Stimulated activated naive B cell treated with anti-CD40 and anti-IgM and Interleukin-4, amounts not matched to agents 10 μg/mL and 1 μg/mL and 100 μg/mL, for 72 hours (primary cell): ENCODE results near the gene MUC2.

Source experiments
- ATAC-seq, 2 donors: fragments of 150-1000 bp; cut with Tn5 transposase; replicated peaks; 2 replicates each; pipeline ENCODE4 v1.10.0; 2021; ENCODE audit warnings: moderate library complexity in 1 of 2
- DNase-seq: peaks from one replicate; pipeline ENCODE4 v3.0.0; 2021
- H3K27ac Mint-ChIP-seq: one replicate; pipeline ENCODE4 v1.8.0; 2022; ENCODE audit warnings: mild to moderate bottlenecking, mixed read lengths
- H3K27me3 Mint-ChIP-seq, 2 donors: one replicate each; pipeline ENCODE4 v1.8.0; 2022; ENCODE audit warnings: mixed read lengths in 2 of 2
- H3K36me3 Mint-ChIP-seq, 2 donors: one replicate each; pipeline ENCODE4 v1.8.0; 2022; ENCODE audit warnings: mixed read lengths in 2 of 2, mild to moderate bottlenecking in 1 of 2
- H3K4me1 Mint-ChIP-seq, 2 donors: one replicate each; pipeline ENCODE4 v1.8.0; 2022; ENCODE audit warnings: mixed read lengths in 2 of 2, mild to moderate bottlenecking in 1 of 2
- H3K4me3 Mint-ChIP-seq, 2 donors: one replicate each; pipeline ENCODE4 v1.8.0; 2022; ENCODE audit warnings: mild to moderate bottlenecking in 2 of 2, mixed read lengths in 2 of 2, moderate library complexity in 1 of 2
- H3K9me3 Mint-ChIP-seq, 2 donors: one replicate each; pipeline ENCODE4 v1.8.0; 2022; ENCODE audit warnings: mixed read lengths in 2 of 2, mild to moderate bottlenecking in 1 of 2

MUC2 gene

GRCh38 chr11:1067812-1068496 is 6.7 kb upstream of the MUC2 start:
- H3K36me3 Mint-ChIP-seq = peaks cover 0 to 3% of the 10 kb centered on the region in 2 donors
- H3K4me3 Mint-ChIP-seq = no peak overlapping the region
- H3K27ac Mint-ChIP-seq = no peak overlapping the region
- peaks cover 10 to 14% of the 10 kb centered on the region in 2 donors for H3K4me1 Mint-ChIP-seq
- peaks cover 0 to 8% of the 10 kb centered on the region in 2 donors for H3K9me3 Mint-ChIP-seq
- DNase-seq = no peak
- peaks cover 25 to 46% of the 10 kb centered on the region in 2 donors for H3K27me3 Mint-ChIP-seq
- ATAC-seq = no peak

GRCh38 chr11:1069740-1070139 is 4.9 kb upstream of the MUC2 start:
- Mint-ChIP-seq H3K36me3 (peaks cover 0 to 3% of the 10 kb centered on the region in 2 donors), H3K27me3 (peaks cover 25 to 47% of the 10 kb centered on the region in 2 donors), H3K27ac (no peak overlapping the region), H3K9me3 (peaks cover 0 to 8% of the 10 kb centered on the region in 2 donors), H3K4me3 (no peak overlapping the region), H3K4me1 (no peaks in the 10 kb centered on the region)
- DNase-seq (no peak), ATAC-seq (no peak)

- Mint-ChIP-seq H3K27ac (no peak overlapping the region), H3K27me3 (peaks cover 25 to 42% of the 10 kb centered on the region in 2 donors), H3K4me3 (no peak overlapping the region), H3K36me3 (no peaks in the 10 kb centered on the region), H3K9me3 (peaks cover 0 to 5% of the 10 kb centered on the region in 2 donors), H3K4me1 (no peaks in the 10 kb centered on the region)
- no peak for DNase-seq
- no peak for ATAC-seq
Observed at GRCh38 chr11:1070594-1071462, 3.8 kb upstream of the MUC2 start.

GRCh38 chr11:1071571-1072115 is 3.0 kb upstream of the MUC2 start:
- no peaks in the 10 kb centered on the region for H3K36me3 Mint-ChIP-seq
- H3K4me3 Mint-ChIP-seq = no peak overlapping the region
- H3K9me3 Mint-ChIP-seq = peaks cover 0 to 5% of the 10 kb centered on the region in 2 donors
- DNase-seq (no peak), ATAC-seq (no peak)
- peaks cover 20 to 41% of the 10 kb centered on the region in 2 donors for H3K27me3 Mint-ChIP-seq
- no peaks in the 10 kb centered on the region for H3K4me1 Mint-ChIP-seq
- no peak overlapping the region for H3K27ac Mint-ChIP-seq

- Mint-ChIP-seq H3K9me3 (peaks cover 0 to 5% of the 10 kb centered on the region in 2 donors), H3K4me1 (no peaks in the 10 kb centered on the region), H3K4me3 (no peak overlapping the region), H3K36me3 (no peaks in the 10 kb centered on the region), H3K27me3 (peaks cover 19 to 41% of the 10 kb centered on the region in 2 donors), H3K27ac (no peak overlapping the region)
- ATAC-seq (no peak), DNase-seq (no peak)
Observed at GRCh38 chr11:1072116-1072820, 2.4 kb upstream of the MUC2 start.

- no peak for DNase-seq
- Mint-ChIP-seq H3K4me1 (no peaks in the 10 kb centered on the region), H3K27ac (no peak overlapping the region), H3K27me3 (peaks cover 19 to 38% of the 10 kb centered on the region in 2 donors), H3K9me3 (peaks cover 0 to 5% of the 10 kb centered on the region in 2 donors), H3K36me3 (no peaks in the 10 kb centered on the region), H3K4me3 (no peak overlapping the region)
- ATAC-seq = no peak
Observed at GRCh38 chr11:1072821-1073231, 1.8 kb upstream of the MUC2 start.

- ATAC-seq = no peak
- Mint-ChIP-seq H3K27ac (no peak overlapping the region), H3K36me3 (no peaks in the 10 kb centered on the region), H3K27me3 (peaks cover 19 to 36% of the 10 kb centered on the region in 2 donors), H3K4me1 (no peaks in the 10 kb centered on the region), H3K9me3 (peaks cover 0 to 5% of the 10 kb centered on the region in 2 donors), H3K4me3 (no peak overlapping the region)
- no peak for DNase-seq
Observed at GRCh38 chr11:1073261-1073724, 1.4 kb upstream of the MUC2 start.

GRCh38 chr11:1073851-1074243 is 827 bp upstream of the MUC2 start:
- Mint-ChIP-seq H3K27me3 (peaks cover 19 to 36% of the 10 kb centered on the region in 2 donors), H3K36me3 (no peaks in the 10 kb centered on the region), H3K4me3 (no peak overlapping the region), H3K4me1 (no peaks in the 10 kb centered on the region), H3K9me3 (peaks cover 0 to 5% of the 10 kb centered on the region in 2 donors), H3K27ac (no peak overlapping the region)
- DNase-seq = no peak
- ATAC-seq = no peak

- no peaks in the 10 kb centered on the region for H3K9me3 Mint-ChIP-seq
- no peak overlapping the region for H3K27ac Mint-ChIP-seq
- DNase-seq (no peak), ATAC-seq (no peak)
- no peak overlapping the region for H3K4me3 Mint-ChIP-seq
- H3K4me1 Mint-ChIP-seq = no peaks in the 10 kb centered on the region
- H3K27me3 Mint-ChIP-seq = peaks cover 10 to 22% of the 10 kb centered on the region in 2 donors
- no peaks in the 10 kb centered on the region for H3K36me3 Mint-ChIP-seq
Observed at GRCh38 chr11:1075341-1075911, 752 bp downstream of the MUC2 start.

- H3K9me3 Mint-ChIP-seq = no peaks in the 10 kb centered on the region
- H3K36me3 Mint-ChIP-seq = no peaks in the 10 kb centered on the region
- ATAC-seq = no peak
- H3K27ac Mint-ChIP-seq = no peak overlapping the region
- no peak overlapping the region for H3K4me3 Mint-ChIP-seq
- peaks cover 9 to 15% of the 10 kb centered on the region in 2 donors for H3K27me3 Mint-ChIP-seq
- DNase-seq = no peak
- H3K4me1 Mint-ChIP-seq = no peaks in the 10 kb centered on the region
Observed at GRCh38 chr11:1076061-1076665, 1.5 kb downstream of the MUC2 start.

GRCh38 chr11:1077033-1077416 is 2.4 kb downstream of the MUC2 start:
- Mint-ChIP-seq H3K36me3 (no peaks in the 10 kb centered on the region), H3K27me3 (peaks cover 4 to 10% of the 10 kb centered on the region in 2 donors)

GRCh38 chr11:1077417-1078119 is 2.9 kb downstream of the MUC2 start:
- Mint-ChIP-seq H3K36me3 (no peaks in the 10 kb centered on the region), H3K4me3 (no peak overlapping the region), H3K4me1 (no peaks in the 10 kb centered on the region), H3K27ac (no peak overlapping the region), H3K27me3 (peaks cover 4% of the 10 kb centered on the region in 2 donors), H3K9me3 (no peaks in the 10 kb centered on the region)
- ATAC-seq = no peak
- DNase-seq = no peak

More at GRCh38 chr11:1077033-1077416, 2.4 kb downstream of the MUC2 start:
- Mint-ChIP-seq H3K9me3 (no peaks in the 10 kb centered on the region), H3K4me3 (no peak overlapping the region), H3K27ac (no peak overlapping the region), H3K4me1 (no peaks in the 10 kb centered on the region)
- DNase-seq = no peak
- no peak for ATAC-seq

- no peaks in the 10 kb centered on the region for H3K36me3 Mint-ChIP-seq
- H3K9me3 Mint-ChIP-seq = no peaks in the 10 kb centered on the region
- H3K4me1 Mint-ChIP-seq = no peaks in the 10 kb centered on the region
- peaks cover 0 to 4% of the 10 kb centered on the region in 2 donors for H3K27me3 Mint-ChIP-seq
- no peak overlapping the region for H3K4me3 Mint-ChIP-seq
- ATAC-seq (no peak), DNase-seq (no peak)
- no peak overlapping the region for H3K27ac Mint-ChIP-seq
Observed at GRCh38 chr11:1078191-1078601, 3.5 kb downstream of the MUC2 start.
